CD4-positive, alpha-beta T cell (primary cell): Measurements from ENCODE around the gene OR10H4. TPM values are rescaled to one million over a fixed set of nuclear protein-coding genes. Genes with fewer than 3 reads are reported as not detected.
A peak's percentile ranks its signal among the peaks of the same experiment; 100 is the strongest.
"Not testable (repeated sequence)": the region's sequence is repeated elsewhere in the genome, so short reads cannot be mapped to it uniquely, and the experiment has no call there.

Source experiments
- ATAC-seq: fragments of 200-7000 bp; cut with Tn5 transposase; one replicate; pipeline ENCODE4 v1.10.0; 2022; ENCODE audit warnings: mild to moderate bottlenecking; ENCODE audit not compliant: poor library complexity
- CTCF ChIA-PET: fragments of 350-600 bp; sonication (Branson Sonifier 250); formaldehyde crosslinking; loops from one replicate; lab custom pipeline; 2021; ENCODE audit warnings: antibody characterized with exemption, inconsistent platforms; lab: Charles Lee
- POLR2A ChIA-PET: fragments of 350-600 bp; sonication (Branson Sonifier 250); formaldehyde crosslinking; loops from one replicate; lab custom pipeline; 2021; ENCODE audit warnings: antibody characterized with exemption, inconsistent platforms; lab: Charles Lee
- DNase-seq, 14 experiments: peaks; one replicate each; pipeline ENCODE4 v3.0.0-alpha.2; 2013 to 2020; ENCODE audit warnings: mixed read lengths in 2 of 14
- H3K27ac ChIP-seq, 2 donors: one replicate each; pipeline versions ENCODE4 v1.5.1 to v1.7.0; 2013; ENCODE audit warnings: low read length in 2 of 2, low read depth in 1 of 2, mild to moderate bottlenecking in 1 of 2
- H3K27me3 ChIP-seq, 2 experiments: 1 replicate in 1 of 2; 2 replicates in 1 of 2; pipeline versions ENCODE4 v1.6.1 to v1.7.0; 2013; ENCODE audit warnings: low read length in 2 of 2, control low read depth in 1 of 2, mild to moderate bottlenecking in 1 of 2, moderate library complexity in 1 of 2; ENCODE audit not compliant: insufficient read depth in 2 of 2, control insufficient read depth in 1 of 2
- H3K36me3 ChIP-seq: one replicate; pipeline ENCODE4 v1.6.1; 2013; ENCODE audit warnings: low read length, control low read depth; ENCODE audit not compliant: insufficient read depth
- H3K4me1 ChIP-seq: one replicate; pipeline ENCODE4 v1.6.1; 2013; ENCODE audit warnings: low read length, control low read depth; ENCODE audit not compliant: insufficient read depth
- H3K4me3 ChIP-seq: one replicate; pipeline ENCODE4 v1.5.1; 2013; ENCODE audit warnings: mild to moderate bottlenecking, low read length, moderate library complexity
- H3K9me3 ChIP-seq, 2 experiments: 1 replicate in 1 of 2; 2 replicates in 1 of 2; pipeline versions ENCODE4 v1.6.1 to v1.7.0; 2013; ENCODE audit warnings: low read length in 2 of 2, mild to moderate bottlenecking in 2 of 2, control low read depth in 1 of 2, moderate library complexity in 1 of 2; ENCODE audit not compliant: control insufficient read depth in 1 of 2, insufficient read depth in 1 of 2
- H3K27ac Mint-ChIP-seq: one replicate; pipeline ENCODE4 v1.8.0; 2020; ENCODE audit warnings: mixed read lengths
- H3K27me3 Mint-ChIP-seq: one replicate; pipeline ENCODE4 v1.8.0; 2021; ENCODE audit warnings: mixed read lengths
- H3K36me3 Mint-ChIP-seq: one replicate; pipeline ENCODE4 v1.8.0; 2021; ENCODE audit warnings: low read depth, mixed read lengths
- H3K4me1 Mint-ChIP-seq: one replicate; pipeline ENCODE4 v1.8.0; 2021; ENCODE audit warnings: low read depth, mixed read lengths
- H3K4me3 Mint-ChIP-seq: one replicate; pipeline ENCODE4 v1.8.0; 2020; ENCODE audit warnings: mild to moderate bottlenecking, mixed read lengths
- H3K9me3 Mint-ChIP-seq: one replicate; pipeline ENCODE4 v1.8.0; 2020; ENCODE audit warnings: mixed read lengths
- intact Hi-C, 2 experiments: fragments of 100-400 bp; cut with DNase I in 1 of 2; cut with micrococcal nuclease in 1 of 2; formaldehyde crosslinking; loops; one replicate each; pipeline versions ENCODE4 v1.15.1 to v1.9.0; 2023 to 2025; cut with DNase I, micrococcal nuclease
- polyA plus RNA-seq, 2 donors: library from polyadenylated mRNA; unstranded; fragments of 120-200 nt; gene quantifications; one replicate each; pipeline ENCODE4 v1.2.1, GENCODE V29; 2013
- total RNA-seq, 174 experiments: library from RNA in 2 of 174; stranded (reverse) in 2 of 174; gene quantifications; one replicate each; pipeline ENCODE4 v1.2.3 and lab custom pipeline; 2021 to 2026
- TF ChIP-seq, protein P1 (sequence below): fragments of 200-600 bp; IDR thresholded peaks from one replicate; pipeline ENCODE4 v1.8.0; 2022; ENCODE audit warnings: antibody characterized with exemption, mild to moderate bottlenecking

OR10H4 gene, protein sequence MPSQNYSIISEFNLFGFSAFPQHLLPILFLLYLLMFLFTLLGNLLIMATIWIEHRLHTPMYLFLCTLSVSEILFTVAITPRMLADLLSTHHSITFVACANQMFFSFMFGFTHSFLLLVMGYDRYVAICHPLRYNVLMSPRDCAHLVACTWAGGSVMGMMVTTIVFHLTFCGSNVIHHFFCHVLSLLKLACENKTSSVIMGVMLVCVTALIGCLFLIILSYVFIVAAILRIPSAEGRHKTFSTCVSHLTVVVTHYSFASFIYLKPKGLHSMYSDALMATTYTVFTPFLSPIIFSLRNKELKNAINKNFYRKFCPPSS
- total RNA-seq (not detected), total RNA-seq (lab: John Stamatoyannopoulos, UW) (0 reads per million in 172 experiments)
- polyA plus RNA-seq (2013, experiment 1 of 2), result not detected
- not detected for polyA plus RNA-seq (2013, experiment 2 of 2)

DNA sequence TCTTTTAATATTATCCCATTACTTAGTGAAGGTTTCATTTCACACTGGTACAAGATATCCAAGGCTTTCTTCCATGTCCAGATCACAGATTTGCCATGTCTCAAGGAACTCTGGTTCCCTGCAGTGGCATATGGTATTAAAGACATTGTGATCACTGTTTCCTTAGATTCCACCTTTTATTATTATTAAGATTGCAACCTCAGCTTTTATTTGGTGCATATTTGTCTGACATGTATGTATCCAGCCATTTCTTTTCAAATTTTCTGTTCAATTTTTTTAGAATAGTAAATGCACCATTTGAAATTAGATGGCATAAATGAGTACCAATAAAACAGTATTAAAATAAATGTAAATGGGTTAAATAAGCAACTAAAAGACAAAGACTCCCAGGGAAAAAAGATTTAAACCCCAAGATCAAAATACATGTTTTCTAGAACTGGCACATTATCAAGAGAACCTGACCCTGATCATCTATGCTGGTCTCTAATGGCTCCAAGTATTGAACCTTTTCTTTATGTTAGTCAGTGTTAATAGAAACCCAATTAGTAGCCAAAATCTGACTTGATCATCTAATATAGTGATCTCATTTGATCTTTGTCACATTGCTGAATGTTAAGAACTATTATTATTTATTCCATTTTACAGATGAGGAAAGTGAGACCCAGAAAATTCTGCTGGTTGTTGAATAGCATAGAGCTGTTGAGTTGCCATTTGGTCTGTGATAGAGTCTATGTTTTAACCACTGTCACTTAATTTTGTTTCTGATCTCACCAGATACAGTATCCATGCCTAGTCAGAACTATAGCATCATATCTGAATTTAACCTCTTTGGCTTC is at the start of gene OR10H4:
Gene OR10H4 (plus strand): TSS at position 786 of the 836 bp plus-strand sequence. CDS start 0 bp downstream, at position 786.
- Histone ChIP-seq H3K27me3 (peaks cover 2 to 13% of the 10 kb centered on the region in 2 experiments), H3K4me3 (no peak within 1 kb of the TSS), H3K9me3 (peaks cover 6 to 11% of the 10 kb centered on the region in 2 experiments), H3K27ac (no peak within 1 kb of the TSS), H3K4me1 (no peaks in the 10 kb centered on the region), H3K36me3 (no peaks in the 10 kb centered on the region)
- no peak for DNase-seq
- no peak for ATAC-seq
- POLR2A ChIA-PET, result no interaction called here
- H3K27ac Mint-ChIP-seq, result no peak within 1 kb of the TSS
- intact Hi-C loops, result no loop called here
- H3K4me1 Mint-ChIP-seq, result no peaks in the 10 kb centered on the region
- CTCF ChIA-PET, result no interaction called here
- TF ChIP-seq, protein P1, sequence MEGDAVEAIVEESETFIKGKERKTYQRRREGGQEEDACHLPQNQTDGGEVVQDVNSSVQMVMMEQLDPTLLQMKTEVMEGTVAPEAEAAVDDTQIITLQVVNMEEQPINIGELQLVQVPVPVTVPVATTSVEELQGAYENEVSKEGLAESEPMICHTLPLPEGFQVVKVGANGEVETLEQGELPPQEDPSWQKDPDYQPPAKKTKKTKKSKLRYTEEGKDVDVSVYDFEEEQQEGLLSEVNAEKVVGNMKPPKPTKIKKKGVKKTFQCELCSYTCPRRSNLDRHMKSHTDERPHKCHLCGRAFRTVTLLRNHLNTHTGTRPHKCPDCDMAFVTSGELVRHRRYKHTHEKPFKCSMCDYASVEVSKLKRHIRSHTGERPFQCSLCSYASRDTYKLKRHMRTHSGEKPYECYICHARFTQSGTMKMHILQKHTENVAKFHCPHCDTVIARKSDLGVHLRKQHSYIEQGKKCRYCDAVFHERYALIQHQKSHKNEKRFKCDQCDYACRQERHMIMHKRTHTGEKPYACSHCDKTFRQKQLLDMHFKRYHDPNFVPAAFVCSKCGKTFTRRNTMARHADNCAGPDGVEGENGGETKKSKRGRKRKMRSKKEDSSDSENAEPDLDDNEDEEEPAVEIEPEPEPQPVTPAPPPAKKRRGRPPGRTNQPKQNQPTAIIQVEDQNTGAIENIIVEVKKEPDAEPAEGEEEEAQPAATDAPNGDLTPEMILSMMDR, result no peak
- peaks cover 63% of the 10 kb centered on the region for H3K27me3 Mint-ChIP-seq
- no peaks in the 10 kb centered on the region for H3K36me3 Mint-ChIP-seq
- H3K9me3 Mint-ChIP-seq, result peaks cover 11% of the 10 kb centered on the region
- no peak within 1 kb of the TSS for H3K4me3 Mint-ChIP-seq

DNA sequence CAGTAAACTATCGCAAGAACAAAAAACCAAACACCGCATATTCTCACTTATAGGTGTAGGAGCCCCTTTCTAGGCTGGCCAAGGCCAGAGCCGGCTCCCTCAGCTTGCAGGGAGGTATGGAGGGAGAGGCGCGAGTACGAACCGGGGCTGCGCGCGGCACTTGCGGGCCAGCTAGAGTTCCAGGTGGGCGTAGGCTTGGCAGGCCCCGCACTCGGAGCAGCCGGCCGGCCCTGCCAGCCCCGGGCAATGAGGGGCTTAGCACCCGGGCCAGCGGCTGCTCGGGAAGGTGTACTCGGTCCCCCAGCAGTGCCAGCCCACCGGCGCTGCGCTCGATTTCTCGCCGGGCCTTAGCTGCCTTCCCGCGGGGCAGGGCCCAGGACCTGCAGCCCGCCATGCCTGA is 49.2 kb upstream of the OR10H4 start:
- H3K9me3 ChIP-seq, H3K4me3 Mint-ChIP-seq, DNase-seq, H3K36me3 Mint-ChIP-seq, H3K36me3 ChIP-seq, ATAC-seq, H3K4me1 ChIP-seq, H3K27ac Mint-ChIP-seq, CTCF ChIA-PET, intact Hi-C loops, H3K27ac ChIP-seq, H3K4me3 ChIP-seq, POLR2A ChIA-PET, H3K9me3 Mint-ChIP-seq: not testable (repeated sequence)
- peaks cover 7 to 13% of the 10 kb centered on the region in 2 experiments for H3K27me3 ChIP-seq
- H3K27me3 Mint-ChIP-seq, result peaks cover 68% of the 10 kb centered on the region
- peaks cover 10% of the 10 kb centered on the region for H3K4me1 Mint-ChIP-seq

DNA sequence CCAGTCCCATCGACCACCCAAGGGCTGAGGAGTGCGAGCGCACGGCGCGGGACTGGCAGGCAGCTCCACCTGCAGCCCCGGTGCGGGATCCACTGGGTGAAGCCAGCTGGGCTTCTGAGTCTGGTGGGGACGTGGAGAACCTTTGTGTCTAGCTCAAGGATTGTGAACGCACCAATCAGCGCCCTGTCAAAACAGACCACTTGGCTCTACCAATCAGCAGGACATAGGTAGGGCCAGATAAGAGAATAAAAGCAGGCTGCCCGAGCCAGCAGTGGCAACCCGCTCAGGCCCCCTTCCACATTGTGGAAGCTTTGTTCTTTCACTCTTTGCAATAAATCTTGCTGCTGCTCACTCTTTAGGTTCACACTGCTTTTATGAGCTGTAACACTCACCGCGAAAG is 48.8 kb upstream of the OR10H4 start:
- H3K9me3 ChIP-seq, H3K27ac Mint-ChIP-seq, H3K9me3 Mint-ChIP-seq, H3K36me3 ChIP-seq, POLR2A ChIA-PET, ATAC-seq, H3K27ac ChIP-seq, H3K36me3 Mint-ChIP-seq, DNase-seq, H3K4me3 ChIP-seq, H3K4me1 ChIP-seq, intact Hi-C loops, CTCF ChIA-PET: not testable (repeated sequence)
- H3K27me3 ChIP-seq, result peaks cover 7 to 13% of the 10 kb centered on the region in 2 experiments
- Mint-ChIP-seq H3K4me3 (peak overlapping the region; percentile 70), H3K27me3 (peaks cover 71% of the 10 kb centered on the region), H3K4me1 (peaks cover 10% of the 10 kb centered on the region)

DNA sequence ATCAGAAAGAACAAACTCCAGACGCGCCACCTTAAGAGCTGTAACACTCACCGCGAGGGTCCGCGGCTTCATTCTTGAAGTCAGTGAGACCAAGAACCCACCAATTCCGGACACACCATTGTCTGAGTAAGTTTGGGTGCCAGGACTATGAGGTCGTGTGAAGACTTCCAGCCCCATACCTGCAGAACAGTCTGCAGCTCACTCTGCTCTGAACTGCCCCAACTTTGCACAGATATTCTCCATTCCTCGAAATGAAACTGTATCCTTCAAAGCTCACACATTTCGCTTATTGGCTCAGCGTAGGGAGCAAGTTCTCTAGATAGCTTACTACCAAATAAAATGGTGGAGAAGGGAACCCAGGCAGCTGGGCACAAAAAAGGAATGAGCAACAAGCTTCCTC is 48.3 kb upstream of the OR10H4 start:
- Histone ChIP-seq H3K36me3 (no peaks in the 10 kb centered on the region), H3K27ac (no peak overlapping the region), H3K4me3 (no peak overlapping the region), H3K27me3 (peaks cover 7 to 13% of the 10 kb centered on the region in 2 experiments), H3K4me1 (no peaks in the 10 kb centered on the region), H3K9me3 (no peaks in the 10 kb centered on the region)
- Mint-ChIP-seq H3K4me3 (peak overlapping the region; percentile 70), H3K27me3 (peaks cover 72% of the 10 kb centered on the region), H3K27ac (no peak overlapping the region), H3K4me1 (peaks cover 10% of the 10 kb centered on the region), H3K9me3 (peaks cover 6% of the 10 kb centered on the region), H3K36me3 (no peaks in the 10 kb centered on the region)
- CTCF ChIA-PET, result no interaction called here
- ATAC-seq, result no peak
- no peak for DNase-seq
- POLR2A ChIA-PET, result no interaction called here
- TF ChIP-seq, protein P1, result no peak
- intact Hi-C loops, result no loop called here
